HepG2 (cell line): ENCODE results near the gene TREX2.

Experiments used
- BHLHE40 ChIP-seq: IDR thresholded peaks from 2 replicates; pipeline ENCODE4 v1.6.1; 2011; ENCODE audit warnings: low read length, improper control_type of control experiment
- ELF4 ChIP-seq: sonication (generic); formaldehyde crosslinking; IDR thresholded peaks from 2 replicates; pipeline ENCODE4 v1.5.0; 2020; ENCODE audit warnings: missing genetic modification reagents, mild to moderate bottlenecking, moderate library complexity, borderline replicate concordance
- GTF3A ChIP-seq: sonication (generic); formaldehyde crosslinking; conservative IDR thresholded peaks from 2 replicates; pipeline ENCODE4 v1.4.0; 2020; ENCODE audit warnings: mild to moderate bottlenecking, missing genetic modification reagents
- KDM5A ChIP-seq: fragments of 200-600 bp; sonication (generic); IDR thresholded peaks from 2 replicates; pipeline ENCODE4 v1.7.0; 2018; ENCODE audit warnings: antibody characterized with exemption, mild to moderate bottlenecking, low read length, borderline replicate concordance
- SMAD1 ChIP-seq: sonication (generic); formaldehyde crosslinking; IDR thresholded peaks from 2 replicates; pipeline ENCODE4 v1.4.0; 2020; ENCODE audit warnings: missing genetic modification reagents, low read depth, mild to moderate bottlenecking, borderline replicate concordance
- SP1 ChIP-seq, 2 experiments: fragments of 450-650 bp in 1 of 2; sonication (generic) in 1 of 2; formaldehyde crosslinking in 1 of 2; IDR thresholded peaks; 2 replicates each; pipeline versions ENCODE4 v1.4.0 to v1.6.1; 2016 to 2020; ENCODE audit warnings: missing genetic modification reagents in 1 of 2
- ZBTB26 ChIP-seq: IDR thresholded peaks from 2 replicates; pipeline ENCODE4 v1.6.1; 2016; ENCODE audit warnings: missing compliant biosample characterization, missing genetic modification reagents, borderline replicate concordance
- ZFP62 ChIP-seq: sonication (generic); formaldehyde crosslinking; IDR thresholded peaks from 2 replicates; pipeline ENCODE4 v1.4.0; 2020; ENCODE audit warnings: missing genetic modification reagents
- ZNF24 ChIP-seq: fragments of 450-650 bp; IDR thresholded peaks from 2 replicates; pipeline ENCODE4 v1.6.1; 2017; ENCODE audit warnings: antibody characterized with exemption, mild to moderate bottlenecking
- ZNF383 ChIP-seq: sonication (generic); formaldehyde crosslinking; IDR thresholded peaks from 2 replicates; pipeline ENCODE4 v1.4.0; 2020; ENCODE audit warnings: missing genetic modification reagents, mild to moderate bottlenecking, borderline replicate concordance
- ZNF746 ChIP-seq: sonication (generic); formaldehyde crosslinking; IDR thresholded peaks from 2 replicates; pipeline ENCODE4 v1.8.0; 2022; ENCODE audit warnings: mild to moderate bottlenecking, missing genetic modification reagents
- TF ChIP-seq, protein P1 (sequence below): fragments of 450-650 bp; IDR thresholded peaks from 2 replicates; pipeline ENCODE4 v1.6.1; 2017; ENCODE audit warnings: mild to moderate bottlenecking
- TF ChIP-seq, protein P2 (sequence below): sonication (generic); formaldehyde crosslinking; IDR thresholded peaks from 2 replicates; pipeline ENCODE4 v1.5.0; 2020; ENCODE audit warnings: mild to moderate bottlenecking, missing genetic modification reagents, borderline replicate concordance

DNA sequence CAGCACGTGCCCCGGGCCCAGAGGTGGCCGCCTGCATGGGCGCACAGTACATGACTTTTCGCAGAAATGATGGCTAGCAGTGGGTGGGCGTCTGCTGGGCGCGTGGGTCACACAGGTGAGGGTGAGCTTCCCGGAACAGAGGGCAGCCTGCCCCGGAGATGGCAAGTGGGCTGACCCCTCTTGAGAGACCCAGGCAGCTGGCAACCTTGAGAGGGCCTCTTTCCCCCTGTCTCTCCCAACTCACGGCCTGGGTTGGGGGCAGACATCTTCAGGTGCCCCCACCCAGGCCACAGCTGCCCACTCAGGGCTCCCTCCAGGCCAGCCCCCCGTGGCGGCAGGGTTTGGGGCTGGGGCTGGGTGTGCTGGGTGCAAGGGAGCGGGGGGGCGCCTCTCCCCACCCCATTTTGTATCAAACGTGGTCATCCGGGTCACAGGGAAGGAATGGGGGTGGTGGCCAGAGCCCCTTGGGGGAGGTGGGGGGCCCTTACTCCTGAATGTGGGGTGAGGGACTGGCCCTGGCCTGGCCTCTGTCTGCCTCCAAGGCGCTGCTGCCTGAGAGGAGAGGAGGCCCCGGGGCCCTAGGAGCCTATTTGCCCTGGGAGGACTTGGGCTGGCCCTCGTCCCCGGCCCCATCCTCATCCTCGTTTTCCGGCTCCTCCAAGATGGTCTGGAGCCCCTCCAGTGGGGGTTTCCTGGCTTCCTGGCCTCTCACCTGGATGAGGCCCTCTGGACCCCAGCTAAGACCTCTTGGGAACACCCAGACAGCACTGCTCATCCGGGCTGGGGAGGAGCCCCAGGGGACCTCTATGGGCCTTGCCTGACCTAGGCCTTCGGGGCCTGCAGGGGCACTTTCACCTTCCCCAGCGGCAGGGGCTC lies 49.3 kb downstream of the TREX2 start:
- no peak for TF ChIP-seq BHLHE40
- no peak for TF ChIP-seq KDM5A
- TF ChIP-seq, protein P1, sequence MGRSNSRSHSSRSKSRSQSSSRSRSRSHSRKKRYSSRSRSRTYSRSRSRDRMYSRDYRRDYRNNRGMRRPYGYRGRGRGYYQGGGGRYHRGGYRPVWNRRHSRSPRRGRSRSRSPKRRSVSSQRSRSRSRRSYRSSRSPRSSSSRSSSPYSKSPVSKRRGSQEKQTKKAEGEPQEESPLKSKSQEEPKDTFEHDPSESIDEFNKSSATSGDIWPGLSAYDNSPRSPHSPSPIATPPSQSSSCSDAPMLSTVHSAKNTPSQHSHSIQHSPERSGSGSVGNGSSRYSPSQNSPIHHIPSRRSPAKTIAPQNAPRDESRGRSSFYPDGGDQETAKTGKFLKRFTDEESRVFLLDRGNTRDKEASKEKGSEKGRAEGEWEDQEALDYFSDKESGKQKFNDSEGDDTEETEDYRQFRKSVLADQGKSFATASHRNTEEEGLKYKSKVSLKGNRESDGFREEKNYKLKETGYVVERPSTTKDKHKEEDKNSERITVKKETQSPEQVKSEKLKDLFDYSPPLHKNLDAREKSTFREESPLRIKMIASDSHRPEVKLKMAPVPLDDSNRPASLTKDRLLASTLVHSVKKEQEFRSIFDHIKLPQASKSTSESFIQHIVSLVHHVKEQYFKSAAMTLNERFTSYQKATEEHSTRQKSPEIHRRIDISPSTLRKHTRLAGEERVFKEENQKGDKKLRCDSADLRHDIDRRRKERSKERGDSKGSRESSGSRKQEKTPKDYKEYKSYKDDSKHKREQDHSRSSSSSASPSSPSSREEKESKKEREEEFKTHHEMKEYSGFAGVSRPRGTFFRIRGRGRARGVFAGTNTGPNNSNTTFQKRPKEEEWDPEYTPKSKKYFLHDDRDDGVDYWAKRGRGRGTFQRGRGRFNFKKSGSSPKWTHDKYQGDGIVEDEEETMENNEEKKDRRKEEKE: no peak
- no peak for TF ChIP-seq ZNF24
- TF ChIP-seq ZFP62 (CRISPR knock-in tag): no peak
- TF ChIP-seq ELF4 (CRISPR knock-in tag): no peak
- TF ChIP-seq SMAD1 (CRISPR knock-in tag): no peak
- TF ChIP-seq, protein P2, sequence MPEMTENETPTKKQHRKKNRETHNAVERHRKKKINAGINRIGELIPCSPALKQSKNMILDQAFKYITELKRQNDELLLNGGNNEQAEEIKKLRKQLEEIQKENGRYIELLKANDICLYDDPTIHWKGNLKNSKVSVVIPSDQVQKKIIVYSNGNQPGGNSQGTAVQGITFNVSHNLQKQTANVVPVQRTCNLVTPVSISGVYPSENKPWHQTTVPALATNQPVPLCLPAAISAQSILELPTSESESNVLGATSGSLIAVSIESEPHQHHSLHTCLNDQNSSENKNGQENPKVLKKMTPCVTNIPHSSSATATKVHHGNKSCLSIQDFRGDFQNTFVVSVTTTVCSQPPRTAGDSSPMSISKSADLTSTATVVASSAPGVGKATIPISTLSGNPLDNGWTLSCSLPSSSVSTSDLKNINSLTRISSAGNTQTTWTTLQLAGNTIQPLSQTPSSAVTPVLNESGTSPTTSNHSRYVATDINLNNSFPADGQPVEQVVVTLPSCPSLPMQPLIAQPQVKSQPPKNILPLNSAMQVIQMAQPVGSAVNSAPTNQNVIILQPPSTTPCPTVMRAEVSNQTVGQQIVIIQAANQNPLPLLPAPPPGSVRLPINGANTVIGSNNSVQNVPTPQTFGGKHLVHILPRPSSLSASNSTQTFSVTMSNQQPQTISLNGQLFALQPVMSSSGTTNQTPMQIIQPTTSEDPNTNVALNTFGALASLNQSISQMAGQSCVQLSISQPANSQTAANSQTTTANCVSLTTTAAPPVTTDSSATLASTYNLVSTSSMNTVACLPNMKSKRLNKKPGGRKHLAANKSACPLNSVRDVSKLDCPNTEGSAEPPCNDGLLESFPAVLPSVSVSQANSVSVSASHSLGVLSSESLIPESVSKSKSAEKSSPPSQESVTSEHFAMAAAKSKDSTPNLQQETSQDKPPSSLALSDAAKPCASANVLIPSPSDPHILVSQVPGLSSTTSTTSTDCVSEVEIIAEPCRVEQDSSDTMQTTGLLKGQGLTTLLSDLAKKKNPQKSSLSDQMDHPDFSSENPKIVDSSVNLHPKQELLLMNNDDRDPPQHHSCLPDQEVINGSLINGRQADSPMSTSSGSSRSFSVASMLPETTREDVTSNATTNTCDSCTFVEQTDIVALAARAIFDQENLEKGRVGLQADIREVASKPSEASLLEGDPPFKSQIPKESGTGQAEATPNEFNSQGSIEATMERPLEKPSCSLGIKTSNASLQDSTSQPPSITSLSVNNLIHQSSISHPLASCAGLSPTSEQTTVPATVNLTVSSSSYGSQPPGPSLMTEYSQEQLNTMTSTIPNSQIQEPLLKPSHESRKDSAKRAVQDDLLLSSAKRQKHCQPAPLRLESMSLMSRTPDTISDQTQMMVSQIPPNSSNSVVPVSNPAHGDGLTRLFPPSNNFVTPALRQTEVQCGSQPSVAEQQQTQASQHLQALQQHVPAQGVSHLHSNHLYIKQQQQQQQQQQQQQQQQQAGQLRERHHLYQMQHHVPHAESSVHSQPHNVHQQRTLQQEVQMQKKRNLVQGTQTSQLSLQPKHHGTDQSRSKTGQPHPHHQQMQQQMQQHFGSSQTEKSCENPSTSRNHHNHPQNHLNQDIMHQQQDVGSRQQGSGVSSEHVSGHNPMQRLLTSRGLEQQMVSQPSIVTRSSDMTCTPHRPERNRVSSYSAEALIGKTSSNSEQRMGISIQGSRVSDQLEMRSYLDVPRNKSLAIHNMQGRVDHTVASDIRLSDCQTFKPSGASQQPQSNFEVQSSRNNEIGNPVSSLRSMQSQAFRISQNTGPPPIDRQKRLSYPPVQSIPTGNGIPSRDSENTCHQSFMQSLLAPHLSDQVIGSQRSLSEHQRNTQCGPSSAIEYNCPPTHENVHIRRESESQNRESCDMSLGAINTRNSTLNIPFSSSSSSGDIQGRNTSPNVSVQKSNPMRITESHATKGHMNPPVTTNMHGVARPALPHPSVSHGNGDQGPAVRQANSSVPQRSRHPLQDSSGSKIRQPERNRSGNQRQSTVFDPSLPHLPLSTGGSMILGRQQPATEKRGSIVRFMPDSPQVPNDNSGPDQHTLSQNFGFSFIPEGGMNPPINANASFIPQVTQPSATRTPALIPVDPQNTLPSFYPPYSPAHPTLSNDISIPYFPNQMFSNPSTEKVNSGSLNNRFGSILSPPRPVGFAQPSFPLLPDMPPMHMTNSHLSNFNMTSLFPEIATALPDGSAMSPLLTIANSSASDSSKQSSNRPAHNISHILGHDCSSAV (CRISPR knock-in tag): no peak
- no peak for TF ChIP-seq SP1 (IDR thresholded peaks at IDR 0.05)
- no peak for TF ChIP-seq SP1 (CRISPR knock-in tag; IDR thresholded peaks at IDR 0.05)
- no peak for TF ChIP-seq ZNF383
- TF ChIP-seq ZBTB26 (CRISPR knock-in tag): no peak
- no peak for TF ChIP-seq ZNF746
- no peak for TF ChIP-seq GTF3A (CRISPR knock-in tag)
